Measurements from ENCODE around the gene CCSER1.

The CCSER1 gene

GRCh38 chr4:90982813-90983212 is 855.6 kb downstream of the CCSER1 start:
- H3F3A ChIP-seq (ENCODE audit: insufficient read depth, low read length) = no peaks in the 10 kb centered on the region
- no peaks in the 10 kb centered on the region for H3K9me2 ChIP-seq (ENCODE audit: low read depth, low read length)
- H3K9me3 ChIP-seq (ENCODE audit: low read length) = no peaks in the 10 kb centered on the region

GRCh38 chr4:90990284-90990683 is 863.1 kb downstream of the CCSER1 start:
- no peaks in the 10 kb centered on the region for H3K27me3 ChIP-seq (ENCODE audit: insufficient read depth, low read length)
- H3K4me1 ChIP-seq (ENCODE audit: insufficient read depth, low read length, severe bottlenecking) = no peaks in the 10 kb centered on the region
- no peak overlapping the region for H3K4me3 ChIP-seq (ENCODE audit: low read depth, low read length, poor library complexity, severe bottlenecking)
- no peaks in the 10 kb centered on the region for H3K9me2 ChIP-seq (ENCODE audit: low read depth, low read length)
- TF ChIP-seq EZH2 (IDR thresholded peaks at IDR 0.05; ENCODE audit: borderline replicate concordance, low read length) (no peak), CTCF (IDR thresholded peaks at IDR 0.05; ENCODE audit: low read length) (no peak)
- no peaks in the 10 kb centered on the region for H3F3A ChIP-seq (ENCODE audit: insufficient read depth, low read length)
- H2AFZ ChIP-seq (ENCODE audit: low read length) = no peak overlapping the region
- no peaks in the 10 kb centered on the region for H4K20me1 ChIP-seq (ENCODE audit: insufficient read depth, low read length)
- no peak overlapping the region for H3K9ac ChIP-seq (ENCODE audit: low read length)
- no peak overlapping the region for H3K27ac ChIP-seq (ENCODE audit: low read depth, low read length, poor library complexity, severe bottlenecking)
- no peak overlapping the region for H3K4me2 ChIP-seq (ENCODE audit: low read length)
- H3K9me3 ChIP-seq (ENCODE audit: low read length) = no peaks in the 10 kb centered on the region
- no peaks in the 10 kb centered on the region for H3K36me3 ChIP-seq (ENCODE audit: insufficient read depth, low read length)
- H3K79me2 ChIP-seq (ENCODE audit: insufficient read depth, low read length) = no peaks in the 10 kb centered on the region

More at GRCh38 chr4:90982813-90983212, 855.6 kb downstream of the CCSER1 start:
- Histone ChIP-seq H3K79me2 (ENCODE audit: insufficient read depth, low read length) (no peaks in the 10 kb centered on the region), H3K27me3 (ENCODE audit: insufficient read depth, low read length) (no peaks in the 10 kb centered on the region), H3K4me3 (ENCODE audit: low read depth, low read length, poor library complexity, severe bottlenecking) (no peak overlapping the region), H3K9ac (ENCODE audit: low read length) (no peak overlapping the region), H2AFZ (ENCODE audit: low read length) (no peak overlapping the region), H3K4me1 (ENCODE audit: insufficient read depth, low read length, severe bottlenecking) (no peaks in the 10 kb centered on the region), H3K4me2 (ENCODE audit: low read length) (no peak overlapping the region), H3K27ac (ENCODE audit: low read depth, low read length, poor library complexity, severe bottlenecking) (no peak overlapping the region), H4K20me1 (ENCODE audit: insufficient read depth, low read length) (no peaks in the 10 kb centered on the region), H3K36me3 (ENCODE audit: insufficient read depth, low read length) (no peaks in the 10 kb centered on the region)
- TF ChIP-seq EZH2 (IDR thresholded peaks at IDR 0.05; ENCODE audit: borderline replicate concordance, low read length) = no peak
- no peak for TF ChIP-seq CTCF (IDR thresholded peaks at IDR 0.05; ENCODE audit: low read length)

- Histone ChIP-seq H3K9me2 (ENCODE audit: low read depth, low read length) (no peaks in the 10 kb centered on the region), H3K27me3 (ENCODE audit: insufficient read depth, low read length) (no peaks in the 10 kb centered on the region), H4K20me1 (ENCODE audit: insufficient read depth, low read length) (no peaks in the 10 kb centered on the region), H3K4me1 (ENCODE audit: insufficient read depth, low read length, severe bottlenecking) (no peaks in the 10 kb centered on the region), H3K9ac (ENCODE audit: low read length) (no peak overlapping the region), H3F3A (ENCODE audit: insufficient read depth, low read length) (no peaks in the 10 kb centered on the region), H3K4me3 (ENCODE audit: low read depth, low read length, poor library complexity, severe bottlenecking) (no peak overlapping the region), H3K9me3 (ENCODE audit: low read length) (no peaks in the 10 kb centered on the region), H3K36me3 (ENCODE audit: insufficient read depth, low read length) (no peaks in the 10 kb centered on the region), H3K79me2 (ENCODE audit: insufficient read depth, low read length) (no peaks in the 10 kb centered on the region), H2AFZ (ENCODE audit: low read length) (no peak overlapping the region), H3K27ac (ENCODE audit: low read depth, low read length, poor library complexity, severe bottlenecking) (no peak overlapping the region), H3K4me2 (ENCODE audit: low read length) (no peak overlapping the region)
- no peak for TF ChIP-seq EZH2 (IDR thresholded peaks at IDR 0.05; ENCODE audit: borderline replicate concordance, low read length)
- TF ChIP-seq CTCF (IDR thresholded peaks at IDR 0.05; ENCODE audit: low read length) = no peak
These were observed 865.0 kb downstream of the CCSER1 start for GRCh38 chr4:90992213-90992612.

All from OCI-LY1 (cell line).